PFSK-1 (cell line): ENCODE results near the gene C1orf159.

ENCODE experiments used
- FOXP2 ChIP-seq: optimal IDR thresholded peaks from 2 replicates; pipeline ENCODE3; 2011; ENCODE audit warnings: borderline replicate concordance, control low read depth, inconsistent platforms; ENCODE audit not compliant: insufficient read depth; ENCODE audit errors: extremely low read length, extremely low read depth
- POLR2AphosphoS5 ChIP-seq: IDR thresholded peaks from 2 replicates; pipeline ENCODE4 v1.6.1; 2012; ENCODE audit warnings: low read depth, mild to moderate bottlenecking, control low read depth, low read length, moderate library complexity
- REST ChIP-seq, 2 experiments: IDR thresholded peaks; 2 replicates each; pipeline versions ENCODE4 v1.6.1 to v1.8.0; 2011 to 2012; ENCODE audit warnings: low read depth in 2 of 2, low read length in 2 of 2, control low read depth in 1 of 2, inconsistent platforms in 1 of 2, mild to moderate bottlenecking in 1 of 2, moderate library complexity in 1 of 2; ENCODE audit not compliant: insufficient read depth in 1 of 2
- SIN3A ChIP-seq: IDR thresholded peaks from 2 replicates; pipeline ENCODE4 v1.6.1; 2012; ENCODE audit warnings: mild to moderate bottlenecking, low read length, moderate library complexity, borderline replicate concordance; ENCODE audit not compliant: insufficient read depth
- TAF1 ChIP-seq: IDR thresholded peaks from 2 replicates; pipeline ENCODE4 v1.6.1; 2012; ENCODE audit warnings: low read length, control low read depth, borderline replicate concordance; ENCODE audit not compliant: insufficient read depth

The C1orf159 gene

GRCh38 chr1:1084372-1085170, 31.3 kb downstream of the C1orf159 start:
- TF ChIP-seq FOXP2 (no peak), TAF1 (no peak), POLR2AphosphoS5 (no peak), SIN3A (no peak), REST (IDR thresholded peaks at IDR 0.05; ENCODE audit: insufficient read depth in 1 of 2, low read depth in 2 of 2, low read length in 2 of 2) (no peak)

GRCh38 chr1:1083416-1084371, 32.2 kb downstream of the C1orf159 start:
- TF ChIP-seq SIN3A (no peak), TAF1 (no peak), REST (IDR thresholded peaks at IDR 0.05; ENCODE audit: insufficient read depth in 1 of 2, low read depth in 2 of 2, low read length in 2 of 2) (no peak), FOXP2 (no peak), POLR2AphosphoS5 (no peak)

- no peak for TF ChIP-seq FOXP2
- no peak for TF ChIP-seq REST (IDR thresholded peaks at IDR 0.05; ENCODE audit: insufficient read depth in 1 of 2, low read depth in 2 of 2, low read length in 2 of 2)
- no peak for TF ChIP-seq POLR2AphosphoS5
- no peak for TF ChIP-seq TAF1
- no peak for TF ChIP-seq SIN3A
Observed at GRCh38 chr1:1082776-1083415, 33.0 kb downstream of the C1orf159 start.

DNA sequence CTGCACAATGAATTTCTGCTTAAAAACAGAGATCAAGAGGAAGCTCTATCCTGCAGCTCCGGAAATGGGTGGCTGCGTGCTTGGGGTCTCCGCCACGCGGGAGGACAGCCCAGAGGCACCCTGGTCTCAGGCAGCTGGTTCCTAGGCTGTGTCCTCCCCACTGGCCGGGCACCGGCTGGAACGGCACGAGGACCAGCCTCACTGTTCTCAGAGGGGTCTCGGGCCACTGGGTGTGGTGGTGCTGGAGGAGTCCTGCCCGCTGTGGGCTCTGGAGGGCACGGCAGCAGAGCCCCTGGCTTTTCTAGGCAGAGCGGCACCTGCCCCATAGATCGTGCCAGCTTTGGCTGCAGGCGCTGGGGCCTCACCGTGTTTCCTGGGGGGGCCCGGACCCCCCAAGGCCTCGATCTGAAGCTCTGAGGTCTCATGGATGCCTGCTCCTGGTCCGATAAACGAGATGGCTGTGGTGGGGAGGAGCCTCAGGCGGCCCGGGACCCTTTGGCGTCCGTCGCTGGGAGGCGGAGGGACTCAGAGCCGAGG, 33.6 kb downstream of the C1orf159 start:
- TF ChIP-seq REST (IDR thresholded peaks at IDR 0.05; ENCODE audit: insufficient read depth in 1 of 2, low read depth in 2 of 2, low read length in 2 of 2) (no peak), POLR2AphosphoS5 (no peak), SIN3A (no peak), FOXP2 (no peak), TAF1 (no peak)
